IPS DF 6.9 (cell line): Measurements from ENCODE around the gene TLR10.
A peak's percentile ranks its signal among the peaks of the same experiment; 100 is the strongest.
"Not testable (repeated sequence)": the region's sequence is repeated elsewhere in the genome, so short reads cannot be mapped to it uniquely, and the experiment has no call there.

Source experiments
- DNase-seq: peaks from one replicate; pipeline ENCODE4 v3.0.0-alpha.2; 2013; ENCODE audit warnings: low read depth, low spot score
- H3K27ac ChIP-seq: one replicate; pipeline ENCODE4 v1.5.1; 2013; ENCODE audit warnings: low read length, control low read depth
- H3K27me3 ChIP-seq: 2 replicates; pipeline ENCODE4 v1.6.1; 2013; ENCODE audit warnings: mild to moderate bottlenecking, low read length; ENCODE audit not compliant: control insufficient read depth, insufficient read depth
- H3K36me3 ChIP-seq: 2 replicates; pipeline ENCODE4 v1.6.1; 2013; ENCODE audit warnings: low read length; ENCODE audit not compliant: control insufficient read depth, insufficient read depth
- H3K4me1 ChIP-seq: 2 replicates; pipeline ENCODE4 v1.6.1; 2013; ENCODE audit warnings: low read length; ENCODE audit not compliant: control insufficient read depth, insufficient read depth
- H3K4me3 ChIP-seq: 2 replicates; pipeline ENCODE4 v1.5.1; 2013; ENCODE audit warnings: mild to moderate bottlenecking, low read length
- H3K9me3 ChIP-seq: 2 replicates; pipeline ENCODE4 v1.6.1; 2013; ENCODE audit warnings: low read length, inconsistent platforms; ENCODE audit not compliant: control insufficient read depth, insufficient read depth
- WGBS: extraction: QIAGEN DNeasy Blood & Tissue Kit; methylation state at CpG from one replicate; pipeline ENCODE4 v1.1.7; 2013; ENCODE audit warnings: mixed read lengths, missing lambda C conversion rate; ENCODE audit not compliant: insufficient read length, insufficient coverage; 5-methylcytosine and 5-hydroxymethylcytosine counted together

TLR10 gene

DNA sequence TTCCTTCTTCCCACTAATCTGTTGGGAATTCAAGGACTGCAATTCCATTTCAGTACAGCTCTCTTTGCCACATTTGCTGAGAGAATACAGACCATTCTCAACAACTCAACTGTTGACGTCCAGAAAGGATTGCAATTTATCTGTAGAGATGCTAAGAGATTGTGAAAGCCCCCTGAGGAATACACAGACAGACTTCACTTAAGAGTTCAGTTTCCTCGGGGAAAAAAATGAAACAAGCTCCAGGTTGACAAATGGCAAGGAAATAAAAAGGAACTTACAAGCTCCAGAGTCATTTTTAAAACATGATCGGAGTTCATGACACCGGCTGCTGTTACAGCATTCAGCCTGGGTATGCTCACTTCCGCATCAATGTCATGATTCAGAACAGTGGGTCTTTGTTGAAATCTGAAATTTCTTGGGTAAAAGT is 13.8 kb downstream of the TLR10 start:
- no peaks in the 10 kb centered on the region for H3K36me3 ChIP-seq
- no peaks in the 10 kb centered on the region for H3K4me1 ChIP-seq
- no peak overlapping the region for H3K4me3 ChIP-seq
- H3K27ac ChIP-seq = no peak overlapping the region
- H3K9me3 ChIP-seq = no peaks in the 10 kb centered on the region
- no CpG with 5 or more reads among the region's 5 CpGs for WGBS
- no peak for DNase-seq
- H3K27me3 ChIP-seq = no peaks in the 10 kb centered on the region

DNA sequence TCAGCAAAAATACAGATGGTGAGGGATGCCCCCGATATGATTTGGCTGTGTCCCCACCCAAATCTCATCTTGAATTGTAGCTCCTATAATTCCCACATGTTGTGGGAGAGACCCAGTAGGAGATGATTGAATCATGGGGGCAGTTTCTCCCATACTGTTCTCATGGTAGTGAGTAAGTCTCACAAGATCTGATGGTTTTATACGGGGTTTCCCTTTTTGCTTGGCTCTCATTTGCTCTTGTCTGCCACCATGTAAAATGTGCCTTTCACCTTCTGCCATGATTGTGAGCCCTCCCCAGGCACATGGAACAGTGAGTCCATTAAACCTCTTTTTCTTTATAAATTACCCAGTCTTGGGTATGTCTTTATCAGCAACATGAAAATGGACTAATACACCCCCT is 15.8 kb downstream of the TLR10 start:
- H3K4me3 ChIP-seq, H3K36me3 ChIP-seq, H3K27ac ChIP-seq, H3K9me3 ChIP-seq, H3K4me1 ChIP-seq, DNase-seq, H3K27me3 ChIP-seq: not testable (repeated sequence)
- WGBS = no CpG with 5 or more reads among the region's 2 CpGs

DNA sequence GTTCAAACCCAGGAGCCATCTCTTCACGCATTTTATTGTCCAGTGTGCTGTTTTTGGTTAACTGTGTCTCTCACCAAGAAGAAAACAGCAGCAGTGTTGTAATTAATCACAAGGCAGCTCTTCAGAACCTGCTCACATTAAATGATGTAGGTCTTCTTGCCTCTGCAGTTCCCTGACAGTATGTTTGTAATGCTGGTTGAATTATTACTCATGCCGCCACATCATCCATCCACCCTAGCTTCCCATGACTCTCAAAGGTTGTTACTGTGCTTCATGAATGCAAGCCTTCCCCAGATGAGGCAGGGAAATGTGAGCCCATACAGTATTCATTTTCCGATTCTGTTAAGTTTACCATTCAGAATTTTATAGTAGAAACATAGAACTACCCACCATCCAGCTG is 17.4 kb downstream of the TLR10 start:
- H3K9me3 ChIP-seq = no peaks in the 10 kb centered on the region
- H3K27ac ChIP-seq = no peak overlapping the region
- no CpG with 5 or more reads among the region's 3 CpGs for WGBS
- no peaks in the 10 kb centered on the region for H3K4me1 ChIP-seq
- H3K36me3 ChIP-seq = no peaks in the 10 kb centered on the region
- no peak overlapping the region for H3K4me3 ChIP-seq
- DNase-seq = no peak
- H3K27me3 ChIP-seq = no peaks in the 10 kb centered on the region

- Histone ChIP-seq H3K36me3 (no peaks in the 10 kb centered on the region), H3K27me3 (no peaks in the 10 kb centered on the region), H3K4me3 (no peak overlapping the region), H3K9me3 (no peaks in the 10 kb centered on the region), H3K4me1 (no peaks in the 10 kb centered on the region), H3K27ac (no peak overlapping the region)
- WGBS = no CpG with 5 or more reads among the region's 3 CpGs
- DNase-seq = no peak
These were observed 18.5 kb downstream of the TLR10 start for GRCh38 chr4:38764277-38764676.

- Histone ChIP-seq H3K9me3 (no peaks in the 10 kb centered on the region), H3K27ac (no peak overlapping the region), H3K36me3 (no peaks in the 10 kb centered on the region), H3K4me1 (no peaks in the 10 kb centered on the region), H3K27me3 (no peaks in the 10 kb centered on the region), H3K4me3 (no peak overlapping the region)
- DNase-seq = no peak
- no CpG with 5 or more reads among the region's 14 CpGs for WGBS
These were observed 20.2 kb downstream of the TLR10 start for GRCh38 chr4:38762560-38762959.

- no peak overlapping the region for H3K4me3 ChIP-seq
- no peaks in the 10 kb centered on the region for H3K9me3 ChIP-seq
- H3K27ac ChIP-seq = no peak overlapping the region
- no peaks in the 10 kb centered on the region for H3K27me3 ChIP-seq
- no peak for DNase-seq
- H3K36me3 ChIP-seq = no peaks in the 10 kb centered on the region
- H3K4me1 ChIP-seq = no peaks in the 10 kb centered on the region
- no CpG with 5 or more reads among the region's 1 CpG for WGBS
These were observed 23.0 kb downstream of the TLR10 start for GRCh38 chr4:38759790-38760122.

DNA sequence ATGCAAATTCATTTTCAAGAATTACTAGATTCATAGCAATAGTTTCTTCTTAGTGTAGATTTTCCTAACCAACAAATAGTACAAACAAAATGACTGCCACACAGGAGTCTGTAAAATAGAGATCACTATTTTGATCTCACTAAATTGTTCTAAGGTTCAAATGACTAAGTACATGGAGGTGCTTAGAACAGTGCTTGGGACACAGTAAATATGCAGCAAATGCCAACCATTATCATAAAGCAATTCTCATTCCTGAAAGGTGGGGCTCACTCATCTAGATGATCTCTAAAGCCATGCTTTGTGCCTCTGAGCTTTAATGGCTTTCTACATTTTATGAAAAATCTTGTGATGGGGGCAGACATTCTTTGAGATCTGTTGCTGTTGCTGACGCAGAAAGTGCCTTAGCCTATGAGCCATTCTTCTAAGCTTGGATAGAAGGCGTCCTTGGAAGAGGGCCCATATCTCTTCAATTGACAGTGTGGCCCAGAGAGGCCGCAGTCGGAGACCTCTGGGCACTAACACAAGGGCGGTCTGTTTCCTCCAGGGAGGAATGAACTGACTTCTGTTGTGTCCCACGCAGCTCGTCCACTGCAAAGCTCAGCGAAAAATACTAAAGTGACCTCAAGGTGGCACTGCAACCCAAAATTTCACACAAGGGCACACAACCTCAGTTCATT is 23.5 kb downstream of the TLR10 start:
- no peak overlapping the region for H3K27ac ChIP-seq
- no peak overlapping the region for H3K4me3 ChIP-seq
- no peaks in the 10 kb centered on the region for H3K27me3 ChIP-seq
- WGBS = no CpG with 5 or more reads among the region's 8 CpGs
- H3K4me1 ChIP-seq = no peaks in the 10 kb centered on the region
- H3K36me3 ChIP-seq = no peaks in the 10 kb centered on the region
- no peaks in the 10 kb centered on the region for H3K9me3 ChIP-seq
- DNase-seq = peak; percentile 50

- Histone ChIP-seq H3K9me3 (no peaks in the 10 kb centered on the region), H3K27me3 (no peaks in the 10 kb centered on the region), H3K4me3 (no peak overlapping the region), H3K27ac (no peak overlapping the region), H3K4me1 (peaks cover 4% of the 10 kb centered on the region), H3K36me3 (no peaks in the 10 kb centered on the region)
- DNase-seq = peak; percentile 27
- WGBS = no CpG with 5 or more reads among the region's 6 CpGs
These were observed 24.7 kb downstream of the TLR10 start for GRCh38 chr4:38757945-38758600.

DNA sequence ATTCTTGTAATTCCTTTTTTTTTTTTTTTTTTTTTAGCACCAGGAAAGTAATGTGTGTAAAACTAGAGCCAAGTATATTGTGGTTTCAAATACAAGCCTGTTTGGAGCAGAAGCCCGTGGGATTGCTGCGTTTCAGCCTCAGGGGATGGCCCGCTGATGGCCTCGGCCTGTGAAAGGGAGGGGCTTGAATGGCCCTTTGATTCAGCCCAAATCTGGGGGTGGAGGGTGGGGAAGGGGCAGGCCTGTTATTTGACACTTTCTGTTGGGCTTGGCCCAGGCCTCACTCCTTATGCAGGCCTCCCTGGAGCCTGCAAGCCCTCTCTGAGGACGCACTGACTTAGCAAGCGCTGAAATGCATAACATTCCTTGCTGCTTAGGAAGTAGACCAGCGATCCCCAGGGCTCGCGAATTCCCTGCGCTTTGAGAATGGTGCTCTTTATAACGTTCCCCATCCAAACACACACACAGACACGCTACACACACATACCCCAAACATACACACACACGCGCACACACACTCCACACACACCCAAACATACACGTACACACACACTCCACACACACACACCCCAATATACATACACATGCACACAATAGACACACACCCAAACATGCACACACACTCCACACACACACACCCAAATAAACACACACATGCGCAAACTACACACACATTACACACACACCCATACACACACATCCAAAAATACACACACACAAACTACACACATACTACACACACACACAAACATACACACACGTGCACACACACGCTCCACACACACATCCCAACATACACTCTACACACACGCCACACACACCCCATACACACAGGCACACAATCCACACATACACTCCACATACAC is 29.6 kb downstream of the TLR10 start:
- H3K4me1 ChIP-seq = peaks cover 5% of the 10 kb centered on the region
- peak; percentile 84 for DNase-seq
- no peaks in the 10 kb centered on the region for H3K27me3 ChIP-seq
- H3K4me3 ChIP-seq = no peak overlapping the region
- no peaks in the 10 kb centered on the region for H3K9me3 ChIP-seq
- no peak overlapping the region for H3K27ac ChIP-seq
- H3K36me3 ChIP-seq = no peaks in the 10 kb centered on the region
- 100% methylated on average over 7 of the region's 19 CpGs for WGBS

DNA sequence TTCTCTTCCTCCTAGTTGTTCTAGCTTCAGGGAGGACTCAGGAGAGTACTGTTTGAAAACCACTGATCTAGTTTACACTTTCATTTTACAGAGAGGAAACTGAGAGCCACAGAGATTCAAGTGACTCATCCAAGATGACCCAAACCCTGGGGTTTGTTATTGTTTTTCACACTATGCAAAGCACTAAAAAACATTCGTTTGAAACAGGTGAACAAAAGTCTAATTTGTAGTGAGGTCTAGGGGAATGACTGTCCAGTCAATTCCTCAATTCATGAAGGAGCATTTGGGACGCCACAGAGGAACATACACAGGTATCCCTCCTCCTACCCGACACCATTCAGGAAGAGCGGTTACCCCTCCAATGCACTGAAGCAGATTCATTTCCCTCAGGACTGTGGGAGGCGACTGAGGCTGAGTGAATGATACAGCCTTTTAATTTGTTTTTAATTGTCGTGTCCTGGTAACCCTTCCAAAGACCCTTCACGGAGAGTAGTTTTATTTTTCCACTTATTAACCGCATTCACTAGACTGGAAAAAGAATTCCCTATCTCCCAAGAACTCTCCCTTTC is 30.3 kb downstream of the TLR10 start:
- no peaks in the 10 kb centered on the region for H3K27me3 ChIP-seq
- no peaks in the 10 kb centered on the region for H3K9me3 ChIP-seq
- no peak overlapping the region for H3K4me3 ChIP-seq
- DNase-seq = no peak
- H3K4me1 ChIP-seq = peaks cover 5% of the 10 kb centered on the region
- H3K36me3 ChIP-seq = no peaks in the 10 kb centered on the region
- no peak overlapping the region for H3K27ac ChIP-seq
- no CpG with 5 or more reads among the region's 8 CpGs for WGBS
